GM21717 (cell line): Measurements from ENCODE around the gene GBP1.
"Not testable (repeated sequence)": the region's sequence is repeated elsewhere in the genome, so short reads cannot be mapped to it uniquely, and the experiment has no call there.

Experiments used
- ATAC-seq: cut with Tn5 transposase; IDR thresholded peaks from one replicate; pipeline ENCODE4 v1.9.1; 2021; ENCODE audit warnings: mild to moderate bottlenecking, moderate library complexity; ENCODE audit not compliant: unreplicated experiment

Gene GBP1

DNA sequence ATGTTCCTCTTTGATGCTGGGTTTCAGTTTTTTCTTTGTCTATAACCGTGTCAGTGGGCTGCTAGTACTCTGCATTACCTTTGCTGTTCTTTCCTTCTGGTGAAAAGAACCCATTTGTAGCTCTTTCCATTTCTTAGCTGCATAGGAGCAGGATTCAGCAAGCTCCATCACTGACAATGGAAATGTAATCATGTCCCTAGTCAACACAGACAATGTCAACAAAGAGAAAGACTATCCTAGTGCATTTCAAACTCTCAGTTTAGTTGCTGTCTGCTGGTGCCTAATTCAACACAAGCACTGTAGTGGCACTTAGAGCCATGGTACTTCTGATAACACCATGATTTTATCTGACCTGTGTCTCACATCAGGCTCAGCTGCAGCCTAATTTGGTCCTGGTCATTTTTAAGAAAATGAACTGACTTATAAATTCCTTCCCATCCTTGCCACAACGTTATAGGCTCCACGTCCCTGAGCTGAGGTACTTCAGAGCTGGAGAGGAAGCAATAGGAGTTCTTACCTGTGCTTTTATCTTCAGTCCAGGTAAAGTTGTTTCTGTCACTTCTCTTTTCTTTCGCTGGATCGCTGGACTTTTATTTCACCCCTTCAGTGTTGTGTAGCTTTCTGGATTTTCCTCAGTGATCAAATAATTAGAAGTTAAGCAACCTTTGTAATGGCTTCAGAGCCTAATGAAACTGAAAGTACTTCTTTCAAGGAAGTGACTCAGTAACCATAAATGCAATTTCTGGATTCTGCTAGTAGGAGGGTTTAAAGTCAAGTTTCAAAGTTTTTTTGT lies 42.6 kb downstream of the GBP1 start, which contains the start of gene GBP3:
Gene GBP3, minus strand, starts transcription at position 700 of the 793 bp plus-strand sequence. CDS start 2,145 bp downstream, outside the sequence.
- ATAC-seq, result peak; percentile 87

DNA sequence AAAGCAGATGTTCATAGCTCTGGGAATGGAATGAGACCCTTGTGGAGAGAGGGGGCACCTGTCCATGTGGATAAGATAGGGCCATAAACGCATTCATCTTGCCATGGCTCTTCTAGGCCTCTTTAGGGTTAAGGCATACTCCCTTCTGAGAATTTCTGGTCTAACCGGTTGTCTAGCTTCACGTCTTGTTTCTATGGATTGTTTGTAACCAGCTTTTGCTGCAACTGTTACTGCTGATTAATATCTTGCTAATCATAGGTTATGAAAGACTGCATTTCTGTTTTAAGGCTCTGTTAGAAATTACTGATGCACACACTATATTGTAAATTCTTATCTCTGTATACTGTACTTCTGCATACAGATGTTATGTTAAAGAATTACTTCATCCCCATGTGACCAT lies 46.7 kb downstream of the GBP1 start:
- ATAC-seq, result not testable (repeated sequence)

DNA sequence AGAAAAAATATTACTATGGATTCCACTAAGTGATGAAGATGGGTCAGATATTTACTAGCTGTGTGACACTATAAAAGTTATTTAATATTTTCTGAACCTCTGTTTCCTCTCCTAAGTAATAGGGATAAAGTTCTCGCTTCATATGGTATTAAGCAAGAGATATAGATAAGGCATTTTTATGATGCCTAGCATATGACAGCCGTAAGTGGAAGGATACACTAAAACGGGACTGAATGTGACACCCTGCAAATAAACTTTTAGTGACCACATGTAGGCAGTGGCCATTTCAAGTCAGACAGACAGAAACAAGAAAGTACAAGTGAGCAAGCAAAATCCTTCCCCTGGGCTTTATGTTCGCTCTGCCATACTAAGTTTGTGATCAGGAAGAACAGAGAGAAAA lies 56.5 kb downstream of the GBP1 start:
- ATAC-seq, result no peak

DNA sequence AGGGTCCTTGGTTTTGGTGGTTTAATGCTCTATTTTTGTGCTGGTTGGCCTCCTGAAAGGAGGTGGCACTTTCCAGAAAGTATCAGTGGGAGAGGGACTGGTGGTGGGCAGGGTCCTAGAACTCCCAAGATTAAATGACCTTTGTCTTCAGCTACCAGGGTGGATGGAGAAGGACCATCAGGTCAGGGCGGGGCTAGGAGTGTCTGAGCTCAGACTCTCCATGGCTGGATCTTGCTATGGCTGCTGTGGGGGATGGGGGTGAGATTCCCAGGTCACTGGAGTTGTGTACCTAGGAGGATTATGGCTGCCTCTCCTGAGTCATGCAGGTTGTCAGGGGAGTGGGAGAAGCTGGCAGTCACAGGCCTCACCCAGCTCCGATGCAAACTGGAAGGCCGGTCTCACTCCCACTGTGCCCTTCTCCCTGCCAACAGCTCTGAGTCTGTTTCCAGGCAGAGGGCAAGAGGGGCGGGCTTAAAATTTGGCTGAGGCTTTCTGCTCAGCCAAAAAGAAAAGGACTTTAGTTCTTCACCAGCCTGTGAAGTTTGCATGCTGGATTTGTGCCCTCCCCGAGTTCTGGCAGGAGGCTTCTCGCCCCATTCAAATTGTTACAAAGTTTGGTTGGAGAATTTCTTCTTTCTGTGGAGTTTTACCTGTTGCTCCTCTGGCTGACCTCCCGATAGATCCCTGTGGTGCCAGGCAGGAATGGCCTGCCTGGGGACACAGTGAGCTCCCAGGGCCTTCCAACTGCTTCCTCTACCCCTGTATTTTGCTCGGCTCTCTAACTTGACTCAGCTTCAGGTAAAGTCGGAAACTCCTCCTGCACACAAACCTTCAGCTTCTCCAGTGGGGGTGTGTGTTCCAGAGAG lies 59.5 kb downstream of the GBP1 start:
- ATAC-seq, result no peak
